ENCODE data around the gene MAP3K5.

- TF ChIP-seq CTCF (IDR thresholded peaks at IDR 0.05) (no peak), POLR2A (IDR thresholded peaks at IDR 0.05) (no peak), POLR2AphosphoS5 (IDR thresholded peaks at IDR 0.05) (no peak), EP300 (IDR thresholded peaks at IDR 0.05; ENCODE audit: low read depth) (no peak)
Measured at GRCh38 chr6:136747507-136747906, 44.8 kb downstream of the MAP3K5 start.
